ENCODE measurements around the gene SCD.

Gene SCD

DNA sequence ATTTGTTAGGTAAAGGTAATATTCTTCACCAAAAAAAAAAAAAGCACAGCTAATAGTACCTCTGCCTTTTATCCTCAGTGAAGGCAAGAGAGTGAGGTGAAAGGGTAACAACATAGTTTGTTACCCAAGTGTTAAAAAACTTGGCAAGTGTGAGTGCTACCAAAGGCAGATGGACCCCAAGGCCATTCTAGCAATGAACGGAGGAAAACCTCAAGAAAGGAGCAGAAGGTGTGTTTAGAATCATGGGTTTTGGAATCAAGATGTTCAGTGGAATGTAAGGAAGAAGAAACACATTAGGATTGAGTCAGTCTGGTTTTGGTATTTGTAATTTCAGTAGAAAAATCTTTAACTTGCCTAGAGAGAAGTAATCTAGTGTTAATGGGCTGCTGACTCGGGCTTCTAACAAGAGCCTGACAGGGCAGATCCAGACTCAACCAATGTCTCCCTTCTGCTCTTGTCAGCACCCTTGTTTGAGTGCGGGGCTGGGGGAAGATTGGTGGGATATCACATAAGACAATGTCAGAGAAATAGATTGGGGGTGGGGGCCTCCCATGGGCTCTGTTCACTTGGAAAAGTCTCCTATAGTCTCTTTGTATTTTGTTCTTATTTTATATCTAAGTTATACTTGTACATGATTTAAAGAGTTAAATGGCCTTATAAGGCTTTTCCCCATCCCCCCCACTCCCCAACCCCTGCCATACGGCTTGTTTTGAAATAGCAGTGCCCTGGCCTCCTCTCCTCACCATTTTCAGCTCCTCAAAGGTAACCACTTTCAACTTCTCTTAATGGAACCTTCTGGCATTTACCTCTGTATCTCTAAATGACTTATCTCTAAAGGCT lies 44.4 kb downstream of the SCD start:
- FAIRE-seq: no peak
- DNase-seq (ENCODE audit: insufficient read length, low spot score): no peak

DNA sequence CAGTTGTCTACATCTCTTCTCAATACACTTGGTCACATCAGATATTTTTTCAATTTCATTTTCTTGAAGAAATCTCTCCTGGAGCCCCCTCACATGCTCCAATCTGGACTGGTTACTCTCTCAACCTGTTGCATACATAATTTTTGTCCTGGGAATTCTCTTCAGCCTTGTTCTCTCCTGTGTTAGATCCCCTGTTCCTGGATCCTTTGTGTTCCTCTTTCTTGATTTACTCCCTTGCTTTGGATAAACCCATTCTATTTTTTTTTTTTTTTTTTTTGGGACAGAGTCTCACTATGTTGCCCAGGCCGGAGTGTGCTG lies 45.6 kb downstream of the SCD start:
- FAIRE-seq (no peak), DNase-seq (ENCODE audit: insufficient read length, low spot score) (no peak)

DNA sequence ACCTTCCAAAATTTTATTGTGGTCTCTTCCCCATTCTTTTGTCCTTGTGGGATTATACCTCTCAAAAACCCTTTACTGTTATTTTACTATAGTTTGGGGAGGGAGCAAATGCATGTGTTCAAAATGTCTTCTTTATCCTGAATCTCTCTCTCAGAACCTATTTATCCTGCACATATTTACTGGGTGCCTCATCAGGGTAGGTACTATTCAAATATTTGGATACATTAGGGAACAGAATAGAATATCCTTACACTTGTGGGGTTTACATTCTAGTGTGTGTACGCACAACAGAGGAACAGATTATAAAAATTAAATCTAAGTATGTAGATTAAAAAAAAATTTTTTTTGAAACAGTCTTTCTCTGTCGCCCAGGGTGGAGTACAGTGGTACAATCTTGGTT lies 48.6 kb downstream of the SCD start:
- no peak for FAIRE-seq
- DNase-seq (ENCODE audit: insufficient read length, low spot score): no peak

DNA sequence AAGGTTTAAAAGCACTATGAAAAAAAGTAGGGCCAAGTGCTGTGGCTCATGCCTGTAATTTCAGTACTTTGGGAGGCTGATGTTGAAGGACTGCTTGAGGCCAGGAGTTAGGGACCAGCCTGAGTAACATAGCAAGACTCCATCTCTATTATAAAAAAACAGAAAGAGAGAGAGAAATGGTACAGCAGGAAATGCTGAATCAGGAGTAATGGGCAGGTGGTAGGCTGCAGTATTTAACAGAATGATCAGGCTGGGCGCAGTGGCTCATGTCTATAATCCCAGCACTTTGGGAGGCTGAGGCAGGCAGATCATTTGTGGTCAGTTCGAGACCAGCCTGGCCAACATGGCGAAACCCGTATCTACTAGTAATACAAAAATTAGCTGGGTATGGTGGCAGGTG lies 49.6 kb downstream of the SCD start:
- DNase-seq (ENCODE audit: insufficient read length, low spot score) (no peak), FAIRE-seq (no peak)

DNA sequence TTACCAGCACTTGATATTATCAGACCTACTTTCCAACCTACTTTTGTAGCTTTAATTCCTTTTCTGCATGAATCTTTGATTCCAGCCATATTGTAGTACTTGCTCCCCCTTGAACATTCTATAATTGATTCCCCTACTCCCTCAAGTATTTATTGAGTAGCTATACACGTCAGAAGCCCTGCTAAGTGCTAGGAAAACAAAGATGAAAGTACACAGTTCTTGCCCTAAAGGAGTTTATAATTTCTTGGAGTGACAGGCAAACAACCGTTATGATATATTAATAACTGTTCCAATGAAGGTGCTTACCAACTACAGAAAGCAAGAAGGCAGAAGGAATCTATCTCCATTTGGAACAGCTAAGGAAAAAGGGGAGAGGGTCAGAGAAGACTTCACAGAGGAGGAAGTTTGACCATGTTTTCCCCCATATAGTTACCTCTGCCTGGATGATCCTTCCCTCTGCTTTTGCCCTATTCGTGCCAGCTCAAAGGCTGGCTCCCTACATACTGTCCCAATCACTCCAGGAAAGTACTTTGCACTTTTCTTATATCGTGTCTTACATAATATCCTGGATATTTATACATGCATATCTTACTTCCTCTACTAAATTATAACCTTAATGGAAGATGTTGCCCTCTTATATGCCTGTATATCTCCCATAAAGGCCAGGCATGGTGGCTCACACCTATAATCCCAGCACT lies 54.7 kb downstream of the SCD start:
- DNase-seq (ENCODE audit: insufficient read length, low spot score) (no peak), FAIRE-seq (no peak)

DNA sequence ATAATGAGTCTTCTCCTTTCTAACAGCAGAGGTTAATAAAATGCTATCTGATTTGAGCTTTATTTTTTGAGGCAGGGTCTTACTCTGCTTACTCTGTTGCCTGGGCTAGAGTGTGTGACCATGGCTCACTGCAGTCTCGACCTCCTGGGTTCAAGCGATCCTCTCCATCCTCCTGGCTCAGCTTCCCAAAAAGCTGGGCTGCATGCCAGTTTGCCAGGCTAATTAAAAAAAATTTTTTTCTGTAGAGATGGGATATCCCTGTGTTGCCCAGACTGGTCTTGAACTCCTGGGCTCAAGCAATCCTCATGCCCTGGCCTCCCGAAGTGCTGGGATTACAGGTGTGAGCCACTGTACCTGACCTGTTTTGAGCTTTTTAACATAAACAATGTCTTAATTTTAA lies 56.7 kb downstream of the SCD start:
- no peak for FAIRE-seq
- DNase-seq (ENCODE audit: insufficient read length, low spot score): no peak

DNA sequence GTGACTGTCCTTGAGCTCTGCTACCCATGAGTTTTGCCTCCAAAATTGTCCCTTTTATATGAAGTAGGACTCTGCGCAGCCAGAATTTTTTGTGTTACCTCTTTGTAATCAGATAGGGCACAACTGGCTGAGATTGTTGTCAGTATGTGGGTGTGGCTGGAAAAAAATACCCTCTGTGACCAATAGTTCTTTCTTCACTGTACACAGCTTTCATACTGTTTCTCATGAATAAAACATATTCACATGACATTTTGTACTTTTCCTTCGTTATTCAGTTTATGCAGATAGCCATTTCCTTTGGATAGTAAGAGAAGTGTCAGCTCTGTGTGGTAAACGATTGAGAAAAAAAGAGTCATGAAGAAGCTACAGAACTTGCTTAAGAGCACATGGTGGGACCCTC lies 66.1 kb downstream of the SCD start:
- FAIRE-seq: no peak

More for the DNA sequence above, 66.1 kb downstream of the SCD start:
- DNase-seq (ENCODE audit: insufficient read length, low spot score): no peak

Data from GM19239 (cell line).